ENCODE results near the gene ZSCAN30. TPM values are rescaled to one million over a fixed set of nuclear protein-coding genes. Genes with fewer than 3 reads are reported as not detected.

The ZSCAN30 gene
- polyA plus RNA-seq (2013) = 39.2 TPM

- ChIA-PET CTCF (interaction anchor here (1.1 to 2.3 kb wide), 6 partner anchors 22 to 65 kb away, joined by 3 to 6 read pairs (median 4); partner anchors contain the start of gene ZNF24), POLR2A (interaction anchor here (1.1 to 2.4 kb wide), 3 partner anchors 22 to 54 kb away, joined by 4 to 16 read pairs (median 10); partner anchors contain the start of genes ZNF24 and ZNF397)
- Histone ChIP-seq H3K4me1 (ENCODE audit: control extremely low read depth in 1 of 4, control insufficient read depth in 4 of 4, insufficient read depth in 4 of 4, low read length in 3 of 4) (peaks cover 8 to 19% (median 14%) of the 10 kb centered on the region in 4 experiments), H3K36me3 (ENCODE audit: control insufficient read depth in 4 of 4, insufficient read depth in 4 of 4, low read length in 3 of 4) (peaks cover 7 to 31% (median 15%) of the 10 kb centered on the region in 4 experiments), H3K27ac (ENCODE audit: insufficient read depth in 1 of 2, low read depth in 1 of 2, low read length in 2 of 2, poor library complexity in 1 of 2, severe bottlenecking in 2 of 2) (peak within 1 kb of the TSS; percentile 91 to 96), H3K4me3 (ENCODE audit: control insufficient read depth in 1 of 7, extremely low read depth in 1 of 7, insufficient read depth in 4 of 7, low read depth in 2 of 7, low read length in 6 of 7) (peak within 1 kb of the TSS; percentile 59 to 98 (median 93)), H3K9me3 (ENCODE audit: control extremely low read depth in 1 of 5, control insufficient read depth in 4 of 5, insufficient read depth in 2 of 5, low read depth in 1 of 5, low read length in 4 of 5) (peaks cover 0 to 15% (median 7%) of the 10 kb centered on the region in 5 experiments), H3K27me3 (replicated peaks in 2 of 5; ENCODE audit: control insufficient read depth in 4 of 5, insufficient read depth in 5 of 5, low read length in 4 of 5) (no peaks in the 10 kb centered on the region)
- WGBS (ENCODE audit: insufficient coverage) = 0% methylated on average over 37 of the region's 41 CpGs
- DNase-seq = peak; percentile 97 to 99 (median 98)
Observed at GRCh38 chr18:35290094-35290735, at the start of gene ZSCAN30. ZSCAN30 (minus strand) TSS chr18:35290229; CDS start chr18:35264352, 25,877 bp downstream.

GRCh38 chr18:35337286-35337685, 47.3 kb upstream of the ZSCAN30 start:
- Histone ChIP-seq H3K9me3 (ENCODE audit: control extremely low read depth in 1 of 5, control insufficient read depth in 4 of 5, insufficient read depth in 2 of 5, low read depth in 1 of 5, low read length in 4 of 5) (no peaks in the 10 kb centered on the region), H3K36me3 (ENCODE audit: control insufficient read depth in 4 of 4, insufficient read depth in 4 of 4, low read length in 3 of 4) (peaks cover 44 to 88% (median 62%) of the 10 kb centered on the region in 4 experiments), H3K27me3 (replicated peaks in 2 of 5; ENCODE audit: control insufficient read depth in 4 of 5, insufficient read depth in 5 of 5, low read length in 4 of 5) (no peaks in the 10 kb centered on the region), H3K4me3 (ENCODE audit: control insufficient read depth in 1 of 7, extremely low read depth in 1 of 7, insufficient read depth in 4 of 7, low read depth in 2 of 7, low read length in 6 of 7) (no peak overlapping the region), H3K4me1 (ENCODE audit: control extremely low read depth in 1 of 4, control insufficient read depth in 4 of 4, insufficient read depth in 4 of 4, low read length in 3 of 4) (no peaks in the 10 kb centered on the region), H3K27ac (ENCODE audit: insufficient read depth in 1 of 2, low read depth in 1 of 2, low read length in 2 of 2, poor library complexity in 1 of 2, severe bottlenecking in 2 of 2) (no peak overlapping the region)
- 100% methylated on average over 4 of the region's 5 CpGs for WGBS (ENCODE audit: insufficient coverage)
- no peak for DNase-seq
- ChIA-PET POLR2A (no interaction called here), CTCF (interaction anchor here (1.4 kb wide), 1 partner anchor 49 kb away, joined by 3 read pairs; no protein-coding TSS in a partner anchor)

- H3K4me1 ChIP-seq (ENCODE audit: control extremely low read depth in 1 of 4, control insufficient read depth in 4 of 4, insufficient read depth in 4 of 4, low read length in 3 of 4) = no peaks in the 10 kb centered on the region
- peaks cover 44 to 84% (median 64%) of the 10 kb centered on the region in 4 experiments for H3K36me3 ChIP-seq (ENCODE audit: control insufficient read depth in 4 of 4, insufficient read depth in 4 of 4, low read length in 3 of 4)
- DNase-seq = no peak
- H3K9me3 ChIP-seq (ENCODE audit: control extremely low read depth in 1 of 5, control insufficient read depth in 4 of 5, insufficient read depth in 2 of 5, low read depth in 1 of 5, low read length in 4 of 5) = no peaks in the 10 kb centered on the region
- H3K27me3 ChIP-seq (replicated peaks in 2 of 5; ENCODE audit: control insufficient read depth in 4 of 5, insufficient read depth in 5 of 5, low read length in 4 of 5) = no peaks in the 10 kb centered on the region
- no peak overlapping the region for H3K4me3 ChIP-seq (ENCODE audit: control insufficient read depth in 1 of 7, extremely low read depth in 1 of 7, insufficient read depth in 4 of 7, low read depth in 2 of 7, low read length in 6 of 7)
- WGBS (ENCODE audit: insufficient coverage) = 93% methylated on average over 3 of the region's 4 CpGs
- CTCF ChIA-PET = interaction anchor here (1.4 kb wide), 1 partner anchor 105 kb away, joined by 5 read pairs; no protein-coding TSS in a partner anchor
- POLR2A ChIA-PET = no interaction called here
- H3K27ac ChIP-seq (ENCODE audit: insufficient read depth in 1 of 2, low read depth in 1 of 2, low read length in 2 of 2, poor library complexity in 1 of 2, severe bottlenecking in 2 of 2) = no peak overlapping the region
Observed at GRCh38 chr18:35335866-35336265, 45.8 kb upstream of the ZSCAN30 start.

DNA sequence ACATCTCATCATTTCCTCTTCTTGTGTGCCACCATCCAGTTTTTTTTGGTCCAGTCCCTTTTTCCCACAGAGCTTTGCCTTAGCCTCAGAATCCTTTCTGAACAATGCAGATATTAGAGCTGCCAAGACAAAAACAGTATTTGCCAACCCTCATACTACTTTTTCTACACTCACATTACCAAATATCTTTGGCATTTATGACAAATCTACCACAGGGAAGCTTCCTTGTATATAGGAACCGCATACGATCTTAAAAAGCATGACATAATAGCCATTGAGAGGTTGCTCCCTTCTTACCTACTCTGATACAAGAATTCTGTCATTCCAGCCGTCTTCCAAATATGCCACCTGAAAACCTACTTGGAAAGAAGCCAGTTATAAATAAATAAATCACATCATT, 44.8 kb upstream of the ZSCAN30 start:
- Histone ChIP-seq H3K27me3 (replicated peaks in 2 of 5; ENCODE audit: control insufficient read depth in 4 of 5, insufficient read depth in 5 of 5, low read length in 4 of 5) (no peaks in the 10 kb centered on the region), H3K4me1 (ENCODE audit: control extremely low read depth in 1 of 4, control insufficient read depth in 4 of 4, insufficient read depth in 4 of 4, low read length in 3 of 4) (no peaks in the 10 kb centered on the region), H3K36me3 (ENCODE audit: control insufficient read depth in 4 of 4, insufficient read depth in 4 of 4, low read length in 3 of 4) (peaks cover 35 to 75% (median 56%) of the 10 kb centered on the region in 4 experiments), H3K9me3 (ENCODE audit: control extremely low read depth in 1 of 5, control insufficient read depth in 4 of 5, insufficient read depth in 2 of 5, low read depth in 1 of 5, low read length in 4 of 5) (no peaks in the 10 kb centered on the region), H3K27ac (ENCODE audit: insufficient read depth in 1 of 2, low read depth in 1 of 2, low read length in 2 of 2, poor library complexity in 1 of 2, severe bottlenecking in 2 of 2) (no peak overlapping the region), H3K4me3 (ENCODE audit: control insufficient read depth in 1 of 7, extremely low read depth in 1 of 7, insufficient read depth in 4 of 7, low read depth in 2 of 7, low read length in 6 of 7) (no peak overlapping the region)
- WGBS (ENCODE audit: insufficient coverage) = 100% methylated on average over 1 of the region's 3 CpGs
- DNase-seq = no peak
- ChIA-PET POLR2A (no interaction called here), CTCF (interaction anchor here (1.0 to 1.4 kb wide), 4 partner anchors 10 to 104 kb away, joined by 3 to 5 read pairs (median 3); no protein-coding TSS in a partner anchor)

DNA sequence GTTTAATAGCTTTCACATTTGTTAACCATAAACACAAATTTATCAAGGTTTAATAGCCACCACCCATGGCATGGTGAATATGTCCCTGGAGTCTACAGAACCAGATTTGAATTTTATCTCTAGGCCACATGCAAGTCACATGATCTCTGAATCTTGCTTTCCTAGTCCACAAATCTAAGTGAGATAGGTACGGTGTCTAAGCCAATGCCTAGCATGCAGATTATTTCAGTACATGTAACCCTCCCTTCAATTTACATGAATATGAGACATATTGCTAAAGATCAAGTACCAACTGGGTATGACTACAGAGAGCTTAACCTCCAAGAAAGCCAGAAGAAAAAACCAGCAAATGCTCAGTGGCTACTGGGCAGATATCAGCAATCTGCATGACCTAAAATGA, 44.2 kb upstream of the ZSCAN30 start:
- no peaks in the 10 kb centered on the region for H3K27me3 ChIP-seq (replicated peaks in 2 of 5; ENCODE audit: control insufficient read depth in 4 of 5, insufficient read depth in 5 of 5, low read length in 4 of 5)
- no CpG with 5 or more reads among the region's 1 CpG for WGBS (ENCODE audit: insufficient coverage)
- POLR2A ChIA-PET = no interaction called here
- H3K36me3 ChIP-seq (ENCODE audit: control insufficient read depth in 4 of 4, insufficient read depth in 4 of 4, low read length in 3 of 4) = peaks cover 30 to 69% (median 50%) of the 10 kb centered on the region in 4 experiments
- no peaks in the 10 kb centered on the region for H3K9me3 ChIP-seq (ENCODE audit: control extremely low read depth in 1 of 5, control insufficient read depth in 4 of 5, insufficient read depth in 2 of 5, low read depth in 1 of 5, low read length in 4 of 5)
- no peak overlapping the region for H3K27ac ChIP-seq (ENCODE audit: insufficient read depth in 1 of 2, low read depth in 1 of 2, low read length in 2 of 2, poor library complexity in 1 of 2, severe bottlenecking in 2 of 2)
- CTCF ChIA-PET = interaction anchor here (1.0 to 1.3 kb wide), 2 partner anchors 10 to 11 kb away, joined by 3 read pairs; no protein-coding TSS in a partner anchor
- DNase-seq = no peak
- no peak overlapping the region for H3K4me3 ChIP-seq (ENCODE audit: control insufficient read depth in 1 of 7, extremely low read depth in 1 of 7, insufficient read depth in 4 of 7, low read depth in 2 of 7, low read length in 6 of 7)
- no peaks in the 10 kb centered on the region for H3K4me1 ChIP-seq (ENCODE audit: control extremely low read depth in 1 of 4, control insufficient read depth in 4 of 4, insufficient read depth in 4 of 4, low read length in 3 of 4)

GRCh38 chr18:35331367-35332087, 41.5 kb upstream of the ZSCAN30 start:
- CTCF ChIA-PET = interaction anchor here (0.6 to 0.8 kb wide), 2 partner anchors 8 to 57 kb away, joined by 3 read pairs; no protein-coding TSS in a partner anchor

More at GRCh38 chr18:35331367-35332087, 41.5 kb upstream of the ZSCAN30 start:
- POLR2A ChIA-PET = no interaction called here
- H3K4me3 ChIP-seq (ENCODE audit: control insufficient read depth in 1 of 7, extremely low read depth in 1 of 7, insufficient read depth in 4 of 7, low read depth in 2 of 7, low read length in 6 of 7) = no peak overlapping the region
- WGBS (ENCODE audit: insufficient coverage) = 100% methylated on average over 2 of the region's 4 CpGs
- H3K4me1 ChIP-seq (ENCODE audit: control extremely low read depth in 1 of 4, control insufficient read depth in 4 of 4, insufficient read depth in 4 of 4, low read length in 3 of 4) = no peaks in the 10 kb centered on the region
- peaks cover 0 to 5% (median 0%) of the 10 kb centered on the region in 5 experiments for H3K9me3 ChIP-seq (ENCODE audit: control extremely low read depth in 1 of 5, control insufficient read depth in 4 of 5, insufficient read depth in 2 of 5, low read depth in 1 of 5, low read length in 4 of 5)
- H3K27me3 ChIP-seq (replicated peaks in 2 of 5; ENCODE audit: control insufficient read depth in 4 of 5, insufficient read depth in 5 of 5, low read length in 4 of 5) = no peaks in the 10 kb centered on the region
- peaks cover 13 to 45% (median 28%) of the 10 kb centered on the region in 4 experiments for H3K36me3 ChIP-seq (ENCODE audit: control insufficient read depth in 4 of 4, insufficient read depth in 4 of 4, low read length in 3 of 4)
- no peak for DNase-seq
- no peak overlapping the region for H3K27ac ChIP-seq (ENCODE audit: insufficient read depth in 1 of 2, low read depth in 1 of 2, low read length in 2 of 2, poor library complexity in 1 of 2, severe bottlenecking in 2 of 2)

Data from common myeloid progenitor, CD34-positive (primary cell).